K562 (cell line): ENCODE results near the gene ITGB2. TPM values are rescaled to one million over a fixed set of nuclear protein-coding genes. Genes with fewer than 3 reads are reported as not detected.

ENCODE experiments used
- ADNP ChIP-seq: fragments of 200-800 bp; sonication (Bioruptor generic); IDR thresholded peaks from 2 replicates; pipeline ENCODE4 v1.6.1; 2016; ENCODE audit warnings: missing genetic modification characterization, missing compliant biosample characterization
- BCOR ChIP-seq: fragments of 450-650 bp; IDR thresholded peaks from 2 replicates; pipeline ENCODE4 v1.6.1; 2016
- CBFB ChIP-seq: sonication (generic); formaldehyde crosslinking; IDR thresholded peaks from 2 replicates; pipeline ENCODE4 v1.4.0; 2020; ENCODE audit warnings: mild to moderate bottlenecking, missing genetic modification reagents
- CBX3 ChIP-seq, 2 experiments: IDR thresholded peaks; 1 replicate in 1 of 2; 2 replicates in 1 of 2; pipeline ENCODE4 v1.6.1; 2012; ENCODE audit warnings: inconsistent platforms in 2 of 2, low read length in 2 of 2, borderline replicate concordance in 1 of 2, control low read depth in 1 of 2
- CREBBP ChIP-seq: IDR thresholded peaks from one replicate; pipeline ENCODE4 v1.6.1; 2012; ENCODE audit warnings: low read depth, mild to moderate bottlenecking, control low read depth, inconsistent platforms, low read length
- DMBX1 ChIP-seq: fragments of 250-450 bp; sonication (Bioruptor Pico); IDR thresholded peaks from 2 replicates; pipeline ENCODE4 v1.8.0; 2022; ENCODE audit warnings: inconsistent platforms, mild to moderate bottlenecking, moderate library complexity, borderline replicate concordance
- HLTF ChIP-seq: fragments of 450-650 bp; IDR thresholded peaks from 2 replicates; pipeline ENCODE4 v1.6.1; 2016
- JUN ChIP-seq, 2 experiments: sonication (generic) in 1 of 2; formaldehyde crosslinking in 1 of 2; IDR thresholded peaks; 2 replicates each; pipeline versions ENCODE4 v1.6.1 to v1.8.0; 2012 to 2022; ENCODE audit warnings: borderline replicate concordance in 2 of 2, mild to moderate bottlenecking in 2 of 2, improper control_type of control experiment in 1 of 2, low read depth in 1 of 2, low read length in 1 of 2, missing genetic modification reagents in 1 of 2
- L3MBTL2 ChIP-seq: fragments of 450-650 bp; IDR thresholded peaks from 2 replicates; pipeline ENCODE4 v1.6.1; 2016; ENCODE audit warnings: mild to moderate bottlenecking, moderate library complexity
- MYC ChIP-seq, 2 experiments: fragments of 250-450 bp in 1 of 2; sonication (Bioruptor Pico) in 1 of 2; IDR thresholded peaks; 2 replicates each; pipeline versions ENCODE4 v1.5.1 to v1.6.1; 2012 to 2021; ENCODE audit warnings: low read depth in 2 of 2, borderline replicate concordance in 1 of 2, improper control_type of control experiment in 1 of 2, low read length in 1 of 2, mild to moderate bottlenecking in 1 of 2, moderate library complexity in 1 of 2
- PBX2 ChIP-seq, 2 experiments: IDR thresholded peaks in 1 of 2; conservative IDR thresholded peaks in 1 of 2; 2 replicates each; pipeline ENCODE4 v1.6.1; 2016; ENCODE audit warnings: low read depth in 2 of 2, mild to moderate bottlenecking in 1 of 2, missing compliant biosample characterization in 1 of 2, missing genetic modification characterization in 1 of 2, moderate library complexity in 1 of 2
- POU5F1 ChIP-seq: fragments of 150-350 bp; IDR thresholded peaks from 2 replicates; pipeline ENCODE4 v1.6.1; 2014; ENCODE audit warnings: borderline replicate concordance, low read length, low read depth, mild to moderate bottlenecking; ENCODE audit not compliant: partially characterized antibody
- RFX1 ChIP-seq: fragments of 450-650 bp; IDR thresholded peaks from 2 replicates; pipeline ENCODE4 v1.6.1; 2016; ENCODE audit warnings: mild to moderate bottlenecking, moderate library complexity
- SETDB1 ChIP-seq: IDR thresholded peaks from one replicate; pipeline ENCODE4 v1.6.1; 2012; ENCODE audit warnings: low read length, control low read depth, inconsistent platforms
- TCF7 ChIP-seq: sonication (generic); IDR thresholded peaks from 2 replicates; pipeline ENCODE4 v1.6.1; 2016; ENCODE audit warnings: antibody characterized with exemption, borderline replicate concordance
- WHSC1 ChIP-seq: IDR thresholded peaks from one replicate; pipeline ENCODE4 v1.6.1; 2012; ENCODE audit warnings: low read length, control low read depth, inconsistent platforms
- ZNF316 ChIP-seq: fragments of 450-650 bp; IDR thresholded peaks from 2 replicates; pipeline ENCODE4 v1.6.1; 2016
- ZNF398 ChIP-seq: fragments of 250-450 bp; sonication (Bioruptor Pico); IDR thresholded peaks from 2 replicates; pipeline ENCODE4 v1.8.0; 2021; ENCODE audit warnings: moderate library complexity, mild to moderate bottlenecking, inconsistent platforms
- ZNF551 ChIP-seq: fragments of 250-450 bp; sonication (Bioruptor Pico); IDR thresholded peaks from 2 replicates; pipeline ENCODE4 v1.5.0; 2021; ENCODE audit warnings: mild to moderate bottlenecking, moderate library complexity
- polyA plus RNA-seq, 8 experiments: library from polyadenylated mRNA; depleted of rRNA in 4 of 8; stranded (reverse) in 5 of 8; unstranded in 3 of 8; fragments of >200 nt; fragmentation: Nextera tagmentation in 2 of 8; fragmentation: Illumina TruSeq in 1 of 8; extraction: Ambion mirVana in 2 of 8; extraction: Trizol in 1 of 8; gene quantifications; 2 replicates each; pipeline versions ENCODE4 v1.2.1 to v1.2.3, GENCODE V29; 2011 to 2014; ENCODE audit warnings: inconsistent platforms in 1 of 8, missing spikeins in 1 of 8
- total RNA-seq, 7 experiments: library from RNA; depleted of rRNA in 6 of 7; stranded (reverse); fragments of >200 nt in 6 of 7; fragmentation: Illumina TruSeq in 2 of 7; extraction: Trizol in 2 of 7; gene quantifications; 2 replicates each; pipeline versions ENCODE4 v1.2.1 to v1.2.3, GENCODE V29; 2011 to 2021; ENCODE audit warnings: low replicate concordance in 1 of 7
- TF ChIP-seq, protein P1 (sequence below): fragments of 250-450 bp; sonication (Bioruptor Pico); IDR thresholded peaks from 2 replicates; pipeline ENCODE4 v1.5.0; 2022; ENCODE audit warnings: mild to moderate bottlenecking

ITGB2 gene
- total and polyA plus RNA-seq, 9 of the 15 experiments (the other 6 are each of a cell fraction or from before 2014, with no cell fraction given) = 0.07 to 1.3 (median 0.51) TPM; not detected in 2

DNA sequence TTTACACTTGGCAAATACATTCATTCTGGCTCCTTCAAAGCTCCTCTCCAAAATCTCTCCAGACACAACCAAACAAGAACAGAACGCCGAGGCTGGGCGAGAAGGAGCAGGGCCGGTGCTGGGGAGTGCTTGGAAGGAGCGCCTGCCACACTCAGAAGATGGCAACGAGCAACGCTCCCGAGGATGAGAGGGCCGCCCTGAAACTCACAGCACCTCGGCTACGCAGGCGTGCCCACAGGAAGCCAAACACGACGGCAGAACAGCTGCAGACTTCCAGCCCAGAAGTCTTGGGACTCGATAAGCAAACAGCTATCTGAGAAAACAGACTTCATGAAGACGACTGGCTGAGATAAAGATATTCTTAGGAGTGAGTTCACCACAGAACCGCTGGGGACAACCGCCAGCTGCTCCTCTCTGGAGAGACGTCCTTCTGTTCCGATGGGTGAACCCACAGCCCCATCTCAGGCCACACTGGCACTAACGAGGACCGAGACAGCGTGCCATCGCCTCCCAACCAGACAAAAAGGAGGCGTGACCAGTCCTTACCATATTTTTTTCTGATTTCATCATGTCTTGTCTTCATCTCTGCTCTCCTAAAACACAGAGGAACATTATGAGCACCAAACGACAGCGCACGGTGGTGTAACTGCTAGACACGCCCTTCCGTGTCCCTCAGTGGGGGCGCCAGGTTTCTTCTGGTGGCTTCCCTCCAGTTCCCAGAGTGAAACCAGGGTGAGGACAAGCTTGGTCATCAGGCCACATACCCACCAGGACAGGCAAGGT lies 65.8 kb downstream of the ITGB2 start (continued):
- TF ChIP-seq WHSC1 = no peak
- no peak for TF ChIP-seq PBX2 (CRISPR knock-in tag; IDR thresholded peaks at IDR 0.05; ENCODE audit: low read depth)
- TF ChIP-seq PBX2 (tag; conservative IDR thresholded peaks at IDR 0.05; ENCODE audit: low read depth) = 0 out of 2 replicates have a peak, but pooled peaks have one; percentile 19
- TF ChIP-seq CREBBP = no peak
- TF ChIP-seq ZNF398 (CRISPR knock-in tag) = no peak
- peak; percentile 98 for TF ChIP-seq L3MBTL2
- peak; percentile 97 for TF ChIP-seq DMBX1
- no peak for TF ChIP-seq SETDB1
- TF ChIP-seq CBX3 (IDR thresholded peaks at IDR 0.05; ENCODE audit: borderline replicate concordance in 1 of 2, low read length in 2 of 2) = peak in 1 of 2 experiments; percentile 84; a peak in 2 of 3 replicates
- TF ChIP-seq HLTF = peak; percentile 97
- TF ChIP-seq CBFB (CRISPR knock-in tag) = peak; percentile 94; the same call in 1 of the 2 replicates
- peak; percentile 98 for TF ChIP-seq BCOR
- no peak for TF ChIP-seq POU5F1
- TF ChIP-seq ZNF551 (CRISPR knock-in tag) = no peak
- peak; percentile 79 for TF ChIP-seq JUN (IDR thresholded peaks at IDR 0.05; ENCODE audit: borderline replicate concordance, low read depth, low read length)
- TF ChIP-seq JUN (CRISPR knock-in tag; IDR thresholded peaks at IDR 0.05; ENCODE audit: borderline replicate concordance) = 0 out of 2 replicates have a peak, but pooled peaks have one; percentile 26
- TF ChIP-seq, protein P1, sequence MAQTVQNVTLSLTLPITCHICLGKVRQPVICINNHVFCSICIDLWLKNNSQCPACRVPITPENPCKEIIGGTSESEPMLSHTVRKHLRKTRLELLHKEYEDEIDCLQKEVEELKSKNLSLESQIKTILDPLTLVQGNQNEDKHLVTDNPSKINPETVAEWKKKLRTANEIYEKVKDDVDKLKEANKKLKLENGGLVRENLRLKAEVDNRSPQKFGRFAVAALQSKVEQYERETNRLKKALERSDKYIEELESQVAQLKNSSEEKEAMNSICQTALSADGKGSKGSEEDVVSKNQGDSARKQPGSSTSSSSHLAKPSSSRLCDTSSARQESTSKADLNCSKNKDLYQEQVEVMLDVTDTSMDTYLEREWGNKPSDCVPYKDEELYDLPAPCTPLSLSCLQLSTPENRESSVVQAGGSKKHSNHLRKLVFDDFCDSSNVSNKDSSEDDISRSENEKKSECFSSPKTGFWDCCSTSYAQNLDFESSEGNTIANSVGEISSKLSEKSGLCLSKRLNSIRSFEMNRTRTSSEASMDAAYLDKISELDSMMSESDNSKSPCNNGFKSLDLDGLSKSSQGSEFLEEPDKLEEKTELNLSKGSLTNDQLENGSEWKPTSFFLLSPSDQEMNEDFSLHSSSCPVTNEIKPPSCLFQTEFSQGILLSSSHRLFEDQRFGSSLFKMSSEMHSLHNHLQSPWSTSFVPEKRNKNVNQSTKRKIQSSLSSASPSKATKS (CRISPR knock-in tag) = no peak
- no peak for TF ChIP-seq ADNP (tag)
- 0 out of 2 replicates have a peak, but pooled peaks have one; percentile 47 for TF ChIP-seq TCF7
- no peak for TF ChIP-seq RFX1
- TF ChIP-seq ZNF316 = 0 out of 2 replicates have a peak, but pooled peaks have one; percentile 16
- peak; percentile 81 for TF ChIP-seq MYC (IDR thresholded peaks at IDR 0.05; ENCODE audit: low read depth, low read length)
- no peak; the same call in none of the 2 replicates for TF ChIP-seq MYC (CRISPR knock-in tag; IDR thresholded peaks at IDR 0.05; ENCODE audit: borderline replicate concordance, low read depth)
